Endothelial cell of umbilical vein (primary cell): ENCODE data around the gene MTTP.

Source experiments
- EZH2 ChIP-seq: IDR thresholded peaks from 2 replicates; pipeline ENCODE4 v1.6.1; 2012; ENCODE audit warnings: borderline replicate concordance, low read depth, mild to moderate bottlenecking, moderate library complexity, low read length, inconsistent platforms; ENCODE audit not compliant: severe bottlenecking
- POLR2A ChIP-seq: IDR thresholded peaks from 2 replicates; pipeline ENCODE4 v1.6.1; 2012; ENCODE audit warnings: low read depth, mild to moderate bottlenecking, control low read depth, low read length
- POLR2AphosphoS5 ChIP-seq: IDR thresholded peaks from 2 replicates; pipeline ENCODE4 v1.6.1; 2012; ENCODE audit warnings: low read depth, mild to moderate bottlenecking, control low read depth, low read length, moderate library complexity; ENCODE audit not compliant: insufficient read depth
- TF ChIP-seq, protein P1 (sequence below), 2 donors: IDR thresholded peaks; 1 replicate in 1 of 2; 2 replicates in 1 of 2; pipeline ENCODE4 v1.5.1; 2011; ENCODE audit warnings: low read length in 2 of 2, mild to moderate bottlenecking in 2 of 2, moderate library complexity in 2 of 2, control low read depth in 1 of 2, inconsistent platforms in 1 of 2, low read depth in 1 of 2; ENCODE audit not compliant: insufficient read depth in 1 of 2; ENCODE audit errors: extremely low read depth in 1 of 2
- TF ChIP-seq, protein P2 (sequence below): IDR thresholded peaks from 2 replicates; pipeline ENCODE4 v1.6.1; 2011; ENCODE audit not compliant: insufficient read depth, insufficient read length

DNA sequence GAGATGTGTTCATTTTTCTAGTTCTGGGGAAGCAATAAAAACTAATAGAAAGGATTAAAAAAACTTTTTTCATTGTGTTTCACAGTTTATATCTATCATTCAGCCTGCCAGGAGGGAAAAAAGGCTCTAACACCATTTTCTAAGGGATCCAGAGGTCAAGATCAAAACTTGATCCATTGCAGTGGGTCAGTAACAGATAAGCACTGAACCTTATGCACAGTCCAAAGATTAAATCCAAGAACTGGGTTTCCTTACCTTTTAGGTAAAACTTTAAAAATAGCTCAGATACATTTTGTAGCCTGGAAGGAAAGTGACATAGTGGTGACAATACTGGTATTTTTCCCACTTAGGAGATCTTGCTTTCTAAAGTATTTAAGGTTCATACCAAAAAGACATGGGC is 12.7 kb downstream of the MTTP start:
- no peak for TF ChIP-seq POLR2A
- TF ChIP-seq, protein P1, sequence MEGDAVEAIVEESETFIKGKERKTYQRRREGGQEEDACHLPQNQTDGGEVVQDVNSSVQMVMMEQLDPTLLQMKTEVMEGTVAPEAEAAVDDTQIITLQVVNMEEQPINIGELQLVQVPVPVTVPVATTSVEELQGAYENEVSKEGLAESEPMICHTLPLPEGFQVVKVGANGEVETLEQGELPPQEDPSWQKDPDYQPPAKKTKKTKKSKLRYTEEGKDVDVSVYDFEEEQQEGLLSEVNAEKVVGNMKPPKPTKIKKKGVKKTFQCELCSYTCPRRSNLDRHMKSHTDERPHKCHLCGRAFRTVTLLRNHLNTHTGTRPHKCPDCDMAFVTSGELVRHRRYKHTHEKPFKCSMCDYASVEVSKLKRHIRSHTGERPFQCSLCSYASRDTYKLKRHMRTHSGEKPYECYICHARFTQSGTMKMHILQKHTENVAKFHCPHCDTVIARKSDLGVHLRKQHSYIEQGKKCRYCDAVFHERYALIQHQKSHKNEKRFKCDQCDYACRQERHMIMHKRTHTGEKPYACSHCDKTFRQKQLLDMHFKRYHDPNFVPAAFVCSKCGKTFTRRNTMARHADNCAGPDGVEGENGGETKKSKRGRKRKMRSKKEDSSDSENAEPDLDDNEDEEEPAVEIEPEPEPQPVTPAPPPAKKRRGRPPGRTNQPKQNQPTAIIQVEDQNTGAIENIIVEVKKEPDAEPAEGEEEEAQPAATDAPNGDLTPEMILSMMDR (IDR thresholded peaks at IDR 0.05; ENCODE audit: extremely low read depth in 1 of 2, insufficient read depth in 1 of 2, low read depth in 1 of 2, low read length in 2 of 2): no peak
- no peak for TF ChIP-seq POLR2AphosphoS5
- TF ChIP-seq, protein P2, sequence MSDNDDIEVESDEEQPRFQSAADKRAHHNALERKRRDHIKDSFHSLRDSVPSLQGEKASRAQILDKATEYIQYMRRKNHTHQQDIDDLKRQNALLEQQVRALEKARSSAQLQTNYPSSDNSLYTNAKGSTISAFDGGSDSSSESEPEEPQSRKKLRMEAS: no peak
- TF ChIP-seq EZH2: no peak
